Caco-2 (cell line): ENCODE measurements around the gene SPTA1. TPM values are rescaled to one million over a fixed set of nuclear protein-coding genes. Genes with fewer than 3 reads are reported as not detected.

Experiments used
- BruUV-seq: library from RNA; stranded (reverse); fragments of 400-500 nt; replicated peaks from 2 replicates; lab custom pipeline; 2021; lab: Mats Ljungman, UMichigan
- CTCF ChIA-PET: fragments of 300-600 bp; sonication (Branson Sonifier 250); formaldehyde crosslinking; loops from one replicate; lab custom pipeline; 2022; ENCODE audit warnings: antibody characterized with exemption; lab: Charles Lee
- POLR2A ChIA-PET: fragments of 300-600 bp; sonication (Branson Sonifier 250); formaldehyde crosslinking; loops from one replicate; lab custom pipeline; 2022; ENCODE audit warnings: antibody characterized with exemption; lab: Charles Lee
- DNase-seq, 2 experiments: peaks; one replicate each; pipeline versions ENCODE4 v3.0.0 to v3.0.0-alpha.2; 2020 to 2022
- H3K27me3 ChIP-seq: replicated peaks from 2 replicates; pipeline ENCODE4 v1.6.0; 2011; ENCODE audit warnings: low read length; ENCODE audit not compliant: control insufficient read depth, insufficient read depth
- H3K36me3 ChIP-seq: 2 replicates; pipeline ENCODE4 v1.5.1; 2011; ENCODE audit warnings: low read length; ENCODE audit not compliant: control insufficient read depth, insufficient read depth
- H3K4me1 ChIP-seq: fragments of 250-450 bp; sonication (Bioruptor Pico); 2 replicates; pipeline ENCODE4 v1.5.1; 2020; ENCODE audit warnings: mild to moderate bottlenecking
- H3K4me3 ChIP-seq: 2 replicates; pipeline ENCODE4 v1.5.1; 2011; ENCODE audit warnings: low read depth, mild to moderate bottlenecking, control low read depth, low read length
- H3K9me3 ChIP-seq: fragments of 250-450 bp; sonication (Bioruptor Pico); 2 replicates; pipeline ENCODE4 v1.5.1; 2020; ENCODE audit warnings: mild to moderate bottlenecking, moderate library complexity
- H3K27ac Mint-ChIP-seq: one replicate; pipeline ENCODE4 v1.8.0; 2022; ENCODE audit warnings: mixed read lengths; ENCODE audit not compliant: unreplicated experiment
- H3K27me3 Mint-ChIP-seq: one replicate; pipeline ENCODE4 v1.8.0; 2022; ENCODE audit warnings: mixed read lengths; ENCODE audit not compliant: insufficient read depth, unreplicated experiment
- H3K36me3 Mint-ChIP-seq: one replicate; pipeline ENCODE4 v1.8.0; 2022; ENCODE audit warnings: mild to moderate bottlenecking, mixed read lengths; ENCODE audit not compliant: insufficient read depth, unreplicated experiment
- H3K4me1 Mint-ChIP-seq: one replicate; pipeline ENCODE4 v1.8.0; 2022; ENCODE audit warnings: low read depth, mixed read lengths; ENCODE audit not compliant: unreplicated experiment
- H3K4me3 Mint-ChIP-seq: one replicate; pipeline ENCODE4 v1.8.0; 2022; ENCODE audit warnings: mild to moderate bottlenecking, moderate library complexity, mixed read lengths; ENCODE audit not compliant: unreplicated experiment
- H3K9me3 Mint-ChIP-seq: one replicate; pipeline ENCODE4 v1.8.0; 2022; ENCODE audit warnings: mixed read lengths; ENCODE audit not compliant: unreplicated experiment
- intact Hi-C: fragments of 100-400 bp; cut with micrococcal nuclease; formaldehyde crosslinking; loops from one replicate; pipeline ENCODE4 v1.10.0; 2022; ENCODE audit not compliant: unreplicated experiment
- total RNA-seq: library from RNA; stranded (reverse); gene quantifications from 2 replicates; pipeline ENCODE4 v1.2.3, GENCODE V29; 2022
- TF ChIP-seq, protein P1 (sequence below), 2 experiments: fragments of 200-600 bp in 1 of 2; IDR thresholded peaks; 1 replicate in 1 of 2; 2 replicates in 1 of 2; pipeline versions ENCODE4 v1.5.1 to v1.8.0; 2011 to 2022; ENCODE audit warnings: antibody characterized with exemption in 1 of 2, control low read depth in 1 of 2, inconsistent platforms in 1 of 2, low read depth in 1 of 2, low read length in 1 of 2, mild to moderate bottlenecking in 1 of 2, moderate library complexity in 1 of 2; ENCODE audit not compliant: insufficient read depth in 1 of 2, severe bottlenecking in 1 of 2, unreplicated experiment in 1 of 2

SPTA1 gene
- total RNA-seq, 1 experiment from 2014 or later, result not detected

GRCh38 chr1:158611916-158612315 is 74.6 kb downstream of the SPTA1 start:
- TF ChIP-seq, protein P1, sequence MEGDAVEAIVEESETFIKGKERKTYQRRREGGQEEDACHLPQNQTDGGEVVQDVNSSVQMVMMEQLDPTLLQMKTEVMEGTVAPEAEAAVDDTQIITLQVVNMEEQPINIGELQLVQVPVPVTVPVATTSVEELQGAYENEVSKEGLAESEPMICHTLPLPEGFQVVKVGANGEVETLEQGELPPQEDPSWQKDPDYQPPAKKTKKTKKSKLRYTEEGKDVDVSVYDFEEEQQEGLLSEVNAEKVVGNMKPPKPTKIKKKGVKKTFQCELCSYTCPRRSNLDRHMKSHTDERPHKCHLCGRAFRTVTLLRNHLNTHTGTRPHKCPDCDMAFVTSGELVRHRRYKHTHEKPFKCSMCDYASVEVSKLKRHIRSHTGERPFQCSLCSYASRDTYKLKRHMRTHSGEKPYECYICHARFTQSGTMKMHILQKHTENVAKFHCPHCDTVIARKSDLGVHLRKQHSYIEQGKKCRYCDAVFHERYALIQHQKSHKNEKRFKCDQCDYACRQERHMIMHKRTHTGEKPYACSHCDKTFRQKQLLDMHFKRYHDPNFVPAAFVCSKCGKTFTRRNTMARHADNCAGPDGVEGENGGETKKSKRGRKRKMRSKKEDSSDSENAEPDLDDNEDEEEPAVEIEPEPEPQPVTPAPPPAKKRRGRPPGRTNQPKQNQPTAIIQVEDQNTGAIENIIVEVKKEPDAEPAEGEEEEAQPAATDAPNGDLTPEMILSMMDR (IDR thresholded peaks at IDR 0.05; ENCODE audit: insufficient read depth in 1 of 2, low read depth in 1 of 2, low read length in 1 of 2, severe bottlenecking in 1 of 2, unreplicated experiment in 1 of 2), result no peak
- Histone ChIP-seq H3K27me3 (no peaks in the 10 kb centered on the region), H3K4me3 (no peak overlapping the region), H3K4me1 (no peaks in the 10 kb centered on the region), H3K36me3 (no peaks in the 10 kb centered on the region), H3K9me3 (no peaks in the 10 kb centered on the region)
- H3K27ac Mint-ChIP-seq, result no peak overlapping the region
- DNase-seq, result no peak
- no peak overlapping the region for H3K4me3 Mint-ChIP-seq
- H3K9me3 Mint-ChIP-seq, result no peaks in the 10 kb centered on the region
- no peaks in the 10 kb centered on the region for H3K36me3 Mint-ChIP-seq
- ChIA-PET CTCF (no interaction called here), POLR2A (no interaction called here)
- intact Hi-C loops, result no loop called here
- peaks cover 10% of the 10 kb centered on the region for H3K27me3 Mint-ChIP-seq
- BruUV-seq, result no TSS peak
- H3K4me1 Mint-ChIP-seq, result no peaks in the 10 kb centered on the region

DNA sequence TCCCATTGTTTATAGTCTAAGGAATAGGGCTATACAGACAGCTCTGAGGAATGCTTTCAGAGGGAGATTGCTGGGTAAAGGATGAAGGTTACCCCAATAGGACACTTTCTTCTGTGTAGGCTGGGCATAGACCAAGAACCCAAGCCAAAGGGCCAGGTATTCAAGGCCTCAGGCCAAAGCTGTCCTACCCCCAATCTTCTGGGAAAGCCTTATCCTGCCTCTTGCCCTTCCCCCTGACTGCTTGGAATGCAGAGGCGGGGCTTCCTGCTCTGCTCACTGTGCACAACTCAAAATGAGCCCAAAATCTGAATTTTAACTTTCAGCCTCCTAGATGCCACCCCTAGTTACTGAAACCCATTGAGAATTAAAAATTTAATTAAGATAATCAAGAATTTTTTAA is 79.2 kb downstream of the SPTA1 start:
- POLR2A ChIA-PET, result no interaction called here
- Mint-ChIP-seq H3K36me3 (no peaks in the 10 kb centered on the region), H3K27ac (no peak overlapping the region), H3K9me3 (no peaks in the 10 kb centered on the region), H3K4me1 (no peaks in the 10 kb centered on the region), H3K27me3 (peaks cover 7% of the 10 kb centered on the region), H3K4me3 (no peak overlapping the region)
- Histone ChIP-seq H3K4me3 (no peak overlapping the region), H3K9me3 (no peaks in the 10 kb centered on the region), H3K27me3 (no peaks in the 10 kb centered on the region), H3K36me3 (no peaks in the 10 kb centered on the region), H3K4me1 (no peaks in the 10 kb centered on the region)
- CTCF ChIA-PET, result no interaction called here
- no TSS peak for BruUV-seq
- TF ChIP-seq, protein P1 (IDR thresholded peaks at IDR 0.05; ENCODE audit: insufficient read depth in 1 of 2, low read depth in 1 of 2, low read length in 1 of 2, severe bottlenecking in 1 of 2, unreplicated experiment in 1 of 2), result no peak
- intact Hi-C loops, result no loop called here
- DNase-seq, result no peak

GRCh38 chr1:158604968-158605367 is 81.5 kb downstream of the SPTA1 start, which contains the start of gene OR10Z1:
Gene OR10Z1 (plus strand): TSS chr1:158605268. CDS start chr1:158606439, 1,171 bp downstream.
- Mint-ChIP-seq H3K4me3 (no peak within 1 kb of the TSS), H3K27me3 (peaks cover 7% of the 10 kb centered on the region), H3K36me3 (no peaks in the 10 kb centered on the region), H3K4me1 (no peaks in the 10 kb centered on the region), H3K9me3 (no peaks in the 10 kb centered on the region), H3K27ac (no peak within 1 kb of the TSS)
- BruUV-seq, result no TSS peak
- Histone ChIP-seq H3K4me3 (no peak within 1 kb of the TSS), H3K9me3 (no peaks in the 10 kb centered on the region), H3K36me3 (no peaks in the 10 kb centered on the region), H3K27me3 (no peaks in the 10 kb centered on the region), H3K4me1 (no peaks in the 10 kb centered on the region)
- ChIA-PET CTCF (no interaction called here), POLR2A (no interaction called here)
- DNase-seq, result no peak
- TF ChIP-seq, protein P1 (IDR thresholded peaks at IDR 0.05; ENCODE audit: insufficient read depth in 1 of 2, low read depth in 1 of 2, low read length in 1 of 2, severe bottlenecking in 1 of 2, unreplicated experiment in 1 of 2), result no peak
- intact Hi-C loops, result no loop called here
